Measurements from ENCODE around the gene DACH1.
"Not testable (repeated sequence)": the region's sequence is repeated elsewhere in the genome, so short reads cannot be mapped to it uniquely, and the experiment has no call there.

The DACH1 gene

DNA sequence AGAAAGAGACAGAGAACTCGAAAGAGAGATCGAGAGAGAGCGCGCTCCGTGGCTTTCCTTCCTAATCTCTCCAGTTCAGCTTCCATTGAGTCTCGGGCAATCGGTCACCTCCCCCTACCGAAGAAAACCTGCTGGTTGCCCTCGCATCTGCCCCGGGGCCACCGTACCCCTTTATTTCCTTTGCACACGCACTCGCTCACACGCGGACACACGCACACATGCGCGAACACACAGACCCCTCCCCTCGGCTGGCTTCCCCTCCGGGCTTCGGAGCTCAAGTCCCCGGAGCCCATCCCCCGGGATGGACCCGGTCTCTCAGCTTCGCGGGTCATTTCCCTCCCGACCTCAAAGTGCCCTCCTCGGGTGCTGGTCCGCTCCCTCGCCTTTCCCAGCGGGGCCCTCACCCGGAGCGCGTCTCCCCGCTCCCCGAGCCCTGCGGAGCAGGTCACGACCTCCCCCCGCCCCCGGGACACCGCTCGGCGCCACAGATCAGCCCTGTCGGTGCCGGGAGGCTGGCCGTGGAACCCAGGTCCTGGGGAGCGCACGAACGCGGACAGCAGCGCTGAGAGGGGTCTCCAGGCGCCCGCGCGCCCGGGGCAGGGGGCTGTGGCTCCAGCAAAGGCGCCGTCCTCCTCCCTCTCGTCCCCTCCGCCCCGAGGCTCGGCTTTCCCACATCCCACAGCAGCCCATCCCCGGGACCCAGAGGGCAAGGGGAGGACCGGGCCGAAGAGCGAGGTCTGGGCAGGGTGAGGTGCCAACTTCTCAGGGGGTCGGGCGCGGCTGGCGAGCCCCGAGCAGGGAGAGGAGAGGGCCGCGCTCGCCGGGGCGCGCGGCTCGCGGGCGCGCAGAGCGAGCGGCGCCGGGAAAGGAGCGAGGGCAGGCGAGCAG, 1.8 kb downstream of the DACH1 start:
- DNase-seq = no peak

GRCh38 chr13:71864094-71864985, 2.7 kb downstream of the DACH1 start:
- no peak for DNase-seq

DNA sequence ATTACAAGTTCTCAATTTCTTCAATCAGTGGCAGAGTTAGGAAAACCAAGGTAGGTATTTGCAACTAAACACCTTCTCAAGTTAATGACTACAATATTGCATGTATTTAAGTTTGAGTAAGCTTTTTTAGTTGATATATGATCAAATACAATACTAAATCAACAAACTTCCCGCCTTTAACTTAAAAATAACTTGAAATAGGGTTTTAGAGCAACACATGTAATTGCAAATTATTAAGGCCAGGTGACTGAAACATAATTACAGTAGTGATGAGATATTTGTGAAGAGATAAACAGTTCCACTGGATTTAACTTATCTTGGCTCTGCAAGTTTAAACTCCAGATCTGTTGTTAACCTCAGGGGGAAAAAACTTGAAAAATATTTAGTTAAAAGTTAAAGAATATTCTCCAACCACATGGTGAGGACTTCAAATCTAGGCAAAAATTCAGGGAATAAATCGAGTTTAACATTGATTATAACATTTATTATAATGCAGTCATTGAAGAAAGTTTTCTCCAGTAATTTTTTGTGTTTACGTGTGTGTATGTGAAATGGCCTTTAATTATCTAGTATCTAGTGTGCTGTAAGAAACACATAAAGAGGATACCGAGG, 3.6 kb downstream of the DACH1 start:
- DNase-seq = no peak

DNA sequence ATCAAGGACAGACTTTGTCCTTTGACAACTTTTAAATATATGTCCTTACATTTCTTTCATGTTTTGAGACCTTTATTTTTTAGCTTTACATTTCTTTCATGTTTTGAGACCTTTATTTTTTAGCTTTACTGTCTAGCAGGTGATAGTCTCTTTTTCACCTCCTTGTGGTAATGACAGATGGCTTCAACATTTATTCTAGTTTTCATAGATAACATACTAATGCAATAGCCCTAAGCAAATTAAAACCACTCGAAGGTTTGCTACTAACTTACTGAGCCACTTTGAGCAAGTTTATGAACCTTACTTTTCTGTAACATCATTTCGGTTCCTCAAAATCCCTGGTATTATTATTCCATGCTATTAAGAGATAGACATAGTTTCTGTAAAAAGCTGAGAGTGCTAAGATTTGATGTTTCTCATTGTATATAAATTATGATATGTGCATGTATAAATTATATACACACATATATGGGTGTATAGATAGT, 4.5 kb downstream of the DACH1 start:
- no peak for DNase-seq

- DNase-seq = no peak
Observed at GRCh38 chr13:71861769-71862458, 5.1 kb downstream of the DACH1 start.

DNA sequence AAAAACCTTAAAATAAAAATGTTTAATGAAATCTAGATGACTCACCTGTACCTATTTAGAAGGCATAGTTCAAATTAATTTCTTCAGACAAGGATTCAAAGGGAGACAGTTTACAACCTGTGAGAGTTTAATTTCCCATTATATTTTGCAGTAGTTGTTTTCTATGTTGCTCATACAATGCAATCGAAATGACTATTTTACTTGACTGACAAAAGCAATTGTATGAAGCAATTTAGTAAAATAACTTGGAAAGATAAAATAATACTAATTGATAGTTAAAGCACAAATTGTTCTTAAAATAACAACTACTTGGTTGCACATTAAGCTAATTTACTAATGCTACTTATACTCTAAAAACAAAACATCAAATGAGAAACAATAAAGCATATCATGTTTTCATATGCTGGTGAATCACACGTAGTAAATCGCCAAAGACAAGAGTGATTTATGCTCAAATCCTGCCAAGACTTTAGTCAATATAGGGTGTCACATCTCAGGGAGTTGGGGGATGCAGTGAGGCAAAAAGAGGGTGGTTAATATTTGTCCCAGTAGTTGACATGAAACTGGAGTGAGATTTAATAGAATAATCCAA, 6.4 kb downstream of the DACH1 start:
- DNase-seq = no peak

GRCh38 chr13:71858647-71859046, 8.4 kb downstream of the DACH1 start:
- DNase-seq = no peak

DNA sequence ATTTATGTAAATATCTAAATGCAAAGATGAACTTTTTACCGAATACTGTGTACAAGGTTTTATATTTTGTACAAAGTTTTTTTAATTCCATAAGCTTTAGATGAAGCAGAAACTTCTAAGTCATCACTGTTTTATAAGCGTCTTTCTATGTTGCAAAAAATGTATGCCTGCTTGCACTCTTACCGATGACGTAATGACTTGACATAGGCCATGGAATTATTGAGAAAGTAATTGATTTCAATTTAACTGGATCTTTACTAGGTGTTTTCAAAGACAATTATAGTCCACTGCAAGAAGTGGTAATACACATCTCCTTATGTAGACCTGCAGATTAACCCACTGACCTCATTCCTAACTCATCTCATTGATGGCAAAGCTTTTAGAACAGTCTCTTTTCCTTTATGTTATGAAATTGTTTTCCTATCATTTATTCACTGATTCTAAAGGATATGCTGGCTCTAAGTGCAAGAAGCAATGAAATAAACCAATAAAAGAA, 10.4 kb downstream of the DACH1 start:
- no peak for DNase-seq

- DNase-seq = no peak
Observed at GRCh38 chr13:71854401-71854800, 12.6 kb downstream of the DACH1 start.

DNA sequence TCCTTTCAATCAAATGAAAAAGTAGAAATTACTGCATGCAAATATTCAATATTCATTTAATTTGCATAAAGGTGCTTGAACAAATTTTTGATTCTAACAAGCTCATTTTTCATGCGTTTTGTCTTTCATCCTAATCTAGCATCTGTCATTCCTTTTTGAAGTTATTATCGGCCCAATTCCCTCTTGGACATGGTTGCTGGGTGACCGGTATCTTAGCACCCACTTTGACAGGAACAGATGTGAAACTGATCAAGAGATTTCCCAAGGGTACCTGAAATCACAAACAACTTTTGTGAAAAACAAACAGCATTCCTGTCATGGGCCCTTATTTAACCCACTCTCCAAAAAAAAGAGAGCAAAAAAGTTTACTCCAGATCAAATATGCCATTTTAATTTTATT, 13.3 kb downstream of the DACH1 start:
- DNase-seq = no peak

DNA sequence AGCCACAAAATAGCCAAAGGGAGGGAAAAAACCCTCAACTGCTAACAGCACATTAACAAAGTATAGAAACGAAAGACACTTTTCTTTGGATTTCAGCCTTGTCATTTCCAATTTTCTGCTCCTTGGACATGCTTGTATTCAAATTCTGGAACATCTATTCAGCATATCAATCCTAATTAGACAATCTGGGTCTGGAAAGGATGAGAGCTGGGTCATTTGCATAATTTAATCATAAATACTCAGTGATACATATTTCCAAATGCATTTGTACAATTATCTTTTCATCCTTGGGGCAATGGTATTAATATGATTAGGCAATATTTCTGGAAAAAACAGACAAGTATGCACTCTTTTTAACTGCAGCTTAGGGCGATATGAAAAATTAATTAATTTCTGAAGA, 14.3 kb downstream of the DACH1 start:
- no peak for DNase-seq

DNA sequence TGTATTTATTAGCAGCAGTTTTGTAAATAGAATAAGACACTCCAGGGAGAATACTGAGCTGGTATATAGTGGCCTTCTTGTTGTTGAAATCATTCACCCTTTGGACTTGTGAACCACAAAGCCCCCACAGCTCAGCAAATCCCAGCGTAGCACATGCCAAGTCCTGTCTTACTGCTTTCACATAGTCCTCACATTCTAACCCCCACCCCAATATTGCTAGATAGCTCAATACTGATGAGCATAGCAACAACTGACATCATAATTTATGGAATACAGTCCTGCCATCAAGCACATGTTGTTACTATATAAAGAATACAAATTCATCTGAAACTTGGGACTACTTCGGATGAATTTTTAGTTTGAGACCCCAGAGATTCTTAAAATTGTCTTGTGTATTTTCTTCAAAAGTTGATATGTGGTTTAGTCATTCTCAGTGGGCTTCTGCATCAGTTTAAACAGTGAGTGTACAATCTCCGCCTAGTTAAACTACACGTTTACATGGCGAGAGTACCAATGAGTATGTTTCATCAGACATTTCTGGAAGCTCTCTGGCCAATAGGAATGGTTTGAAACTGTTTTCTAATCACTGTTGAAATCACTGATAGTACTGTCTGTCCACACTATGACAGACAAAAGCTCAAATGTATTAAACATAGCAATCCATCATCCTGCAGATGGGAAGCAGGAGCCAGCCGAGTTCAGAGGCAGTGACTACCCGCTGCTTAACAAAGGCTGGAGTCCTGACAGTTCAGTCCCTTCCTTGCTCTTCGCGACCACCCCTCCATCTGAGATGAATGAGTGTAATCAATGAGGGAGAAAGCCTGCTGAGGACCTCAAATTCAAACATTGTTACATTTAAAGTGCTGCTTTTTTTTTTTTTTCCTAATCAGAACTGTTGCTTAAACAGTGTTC, 15.2 kb downstream of the DACH1 start:
- DNase-seq = no peak

GRCh38 chr13:71842003-71842402, 25.0 kb downstream of the DACH1 start:
- DNase-seq = no peak

DNA sequence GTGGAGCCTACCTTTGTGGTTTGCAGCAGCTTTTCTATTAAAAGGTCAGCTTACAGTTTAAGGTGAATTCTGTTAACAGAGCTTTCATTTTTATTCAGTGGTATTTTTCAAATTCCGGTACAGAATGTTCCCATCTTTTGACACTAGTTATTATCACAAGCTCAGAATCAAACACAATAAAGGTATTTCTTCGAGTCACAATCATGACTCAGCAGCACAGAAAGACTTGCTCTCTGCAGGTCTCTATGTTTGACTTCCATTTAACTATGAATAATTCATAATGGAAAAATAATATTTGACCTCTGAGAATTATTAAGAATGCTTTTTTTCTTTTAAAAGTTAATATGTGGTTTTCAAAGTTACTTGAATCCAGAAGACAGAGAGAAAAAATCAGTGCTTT, 28.2 kb downstream of the DACH1 start:
- DNase-seq = no peak

GRCh38 chr13:71837582-71837981, 29.4 kb downstream of the DACH1 start:
- not testable (repeated sequence) for DNase-seq

DNA sequence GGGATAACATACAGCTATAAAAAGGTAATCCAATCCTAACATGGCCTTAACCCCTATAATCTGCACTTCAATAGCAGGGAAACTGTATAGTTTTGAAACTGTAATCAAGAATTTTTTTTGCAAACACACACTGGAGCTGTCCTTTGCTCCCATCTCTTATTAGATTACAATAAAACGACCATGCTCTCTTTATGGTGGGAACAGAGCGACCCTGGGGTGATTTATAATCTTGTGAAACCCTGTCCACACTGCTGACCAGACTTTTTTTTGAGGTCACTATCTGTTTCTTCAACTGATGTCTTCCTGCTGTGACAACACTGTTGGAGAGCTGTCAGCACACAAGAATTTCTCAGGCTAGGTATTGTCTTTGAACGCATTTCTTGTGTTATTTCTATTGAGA, 35.3 kb downstream of the DACH1 start:
- no peak for DNase-seq

- DNase-seq = no peak
Observed at GRCh38 chr13:71830736-71831135, 36.3 kb downstream of the DACH1 start.

DNA sequence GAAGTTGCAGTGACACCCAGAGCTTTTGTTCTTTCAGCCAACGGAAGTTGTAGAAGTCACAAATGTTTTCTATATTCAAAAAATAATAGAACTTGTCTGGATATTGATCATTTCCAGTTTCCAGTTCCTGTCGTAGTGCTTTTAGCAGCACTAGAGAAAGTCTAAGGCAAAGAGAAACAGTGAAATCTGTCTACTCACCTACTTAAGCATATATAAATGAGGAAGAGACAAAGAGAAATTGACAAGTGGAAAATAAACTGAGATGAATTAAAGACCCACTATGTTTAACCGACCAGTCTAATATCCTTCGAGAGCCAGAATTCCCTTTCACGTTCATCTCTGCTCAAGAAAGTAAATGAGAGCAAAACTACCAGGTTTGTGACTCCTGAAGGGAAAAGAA, 36.7 kb downstream of the DACH1 start:
- no peak for DNase-seq

- no peak for DNase-seq
Observed at GRCh38 chr13:71829547-71829946, 37.5 kb downstream of the DACH1 start.

- DNase-seq = no peak
Observed at GRCh38 chr13:71828564-71828963, 38.4 kb downstream of the DACH1 start.

- no peak for DNase-seq
Observed at GRCh38 chr13:71828117-71828516, 38.9 kb downstream of the DACH1 start.
